ENCODE data around the gene PER1.
A peak's percentile ranks its signal among the peaks of the same experiment; 100 is the strongest.

PER1 gene

DNA sequence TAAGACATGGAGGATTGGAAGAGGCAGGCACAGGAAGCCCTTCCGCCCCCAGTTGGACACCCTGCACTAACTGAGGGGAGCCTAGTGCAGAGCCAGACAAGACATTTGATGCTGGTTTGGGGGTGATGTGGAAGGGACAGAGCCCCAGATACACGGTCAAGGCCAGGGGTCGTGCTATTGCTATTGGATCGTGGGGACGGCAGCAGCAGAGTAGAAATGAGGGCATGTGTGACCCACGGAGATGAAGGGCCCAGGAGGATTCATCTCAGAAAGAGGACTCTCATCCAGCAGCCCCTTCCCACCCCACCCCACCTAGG lies 12.6 kb upstream of the PER1 start:
- no peak for DNase-seq

DNA sequence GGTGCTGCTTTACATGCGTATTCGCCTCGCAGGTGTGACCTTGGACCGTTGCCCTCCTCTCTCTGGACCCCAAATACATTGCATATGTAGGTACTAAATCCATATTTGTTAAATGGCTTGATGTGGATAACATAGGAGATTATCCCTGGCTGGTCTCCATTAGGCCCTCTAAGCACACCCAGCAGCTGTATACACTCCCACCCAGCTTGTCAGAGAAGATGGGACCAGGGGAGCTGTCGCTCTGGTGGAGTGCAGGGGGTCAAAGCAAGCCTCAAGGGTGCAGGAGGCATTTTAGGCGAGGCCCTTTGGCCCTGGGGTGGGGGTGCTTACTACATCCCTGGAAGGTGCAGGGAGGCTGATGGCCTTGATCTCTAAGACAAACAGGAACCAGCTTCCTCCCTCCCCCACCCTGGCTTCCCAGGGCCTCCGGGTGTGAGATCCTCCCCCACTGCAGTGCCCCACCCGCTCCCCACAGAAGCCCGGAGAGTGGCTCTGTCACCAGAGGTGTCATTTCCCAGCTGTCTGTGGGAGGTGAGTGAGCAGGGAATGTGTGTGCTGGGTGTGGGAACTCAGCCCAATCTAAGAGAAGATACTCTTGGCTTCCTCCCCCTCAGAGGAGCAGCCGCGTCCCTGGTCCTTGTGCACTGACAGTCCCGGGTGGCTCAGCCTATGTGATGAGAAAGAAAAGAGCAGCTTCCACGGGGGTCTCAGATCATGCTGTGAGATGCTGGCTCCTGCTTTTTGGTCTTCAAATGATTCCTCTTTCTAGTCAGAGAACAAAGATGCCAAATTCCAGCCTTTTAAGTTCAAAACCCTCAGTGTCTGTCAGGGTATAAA lies 12.0 kb upstream of the PER1 start:
- DNase-seq: no peak

DNA sequence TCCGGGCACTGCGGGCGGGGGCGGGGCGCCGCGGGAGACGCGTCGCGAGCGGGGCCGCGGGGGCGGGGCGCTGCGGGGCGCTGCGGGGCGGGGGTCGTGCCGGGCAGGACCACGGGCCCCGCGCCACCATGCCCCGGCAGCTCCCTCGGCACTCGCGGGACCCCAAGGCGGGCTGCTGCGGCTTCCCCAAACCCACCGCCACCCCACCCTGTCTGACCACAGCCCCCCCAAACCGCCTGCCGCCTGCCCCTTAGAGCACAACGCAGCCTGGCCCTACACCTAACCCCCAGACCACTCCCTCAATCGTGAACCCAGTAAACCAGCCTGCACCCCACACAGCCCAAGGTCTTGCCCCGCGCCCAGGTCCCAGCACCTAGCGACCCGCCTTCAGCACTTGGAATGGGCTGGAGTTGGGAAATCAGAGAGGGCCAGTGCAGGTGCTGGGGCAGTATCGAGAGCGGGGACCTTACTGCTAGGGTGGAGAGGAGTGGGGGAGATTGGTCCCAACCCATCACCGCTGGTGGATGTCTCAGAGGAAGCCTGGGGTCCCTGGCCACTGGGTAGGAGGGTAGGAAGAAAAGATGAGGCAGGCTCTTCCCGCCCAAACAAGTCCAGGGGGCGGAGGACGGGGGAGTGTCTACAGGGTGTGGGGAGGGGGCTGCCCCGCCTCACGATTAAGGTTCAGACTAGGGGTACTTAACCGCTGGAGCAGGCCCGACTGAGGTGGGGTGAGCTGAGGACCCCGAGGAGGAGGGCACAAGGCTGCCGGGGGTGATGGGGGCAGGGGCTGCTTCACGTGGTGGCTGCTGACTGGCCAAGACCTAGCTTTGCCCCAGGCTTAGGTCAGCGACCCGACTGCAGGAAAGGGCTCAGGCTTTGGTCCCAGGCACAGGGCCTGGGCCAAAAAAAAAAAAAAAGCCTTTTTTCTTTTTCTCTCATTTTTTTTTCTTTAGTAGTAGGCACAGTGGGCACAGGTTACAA lies 11.1 kb upstream of the PER1 start:
- DNase-seq: peak; percentile 54

DNA sequence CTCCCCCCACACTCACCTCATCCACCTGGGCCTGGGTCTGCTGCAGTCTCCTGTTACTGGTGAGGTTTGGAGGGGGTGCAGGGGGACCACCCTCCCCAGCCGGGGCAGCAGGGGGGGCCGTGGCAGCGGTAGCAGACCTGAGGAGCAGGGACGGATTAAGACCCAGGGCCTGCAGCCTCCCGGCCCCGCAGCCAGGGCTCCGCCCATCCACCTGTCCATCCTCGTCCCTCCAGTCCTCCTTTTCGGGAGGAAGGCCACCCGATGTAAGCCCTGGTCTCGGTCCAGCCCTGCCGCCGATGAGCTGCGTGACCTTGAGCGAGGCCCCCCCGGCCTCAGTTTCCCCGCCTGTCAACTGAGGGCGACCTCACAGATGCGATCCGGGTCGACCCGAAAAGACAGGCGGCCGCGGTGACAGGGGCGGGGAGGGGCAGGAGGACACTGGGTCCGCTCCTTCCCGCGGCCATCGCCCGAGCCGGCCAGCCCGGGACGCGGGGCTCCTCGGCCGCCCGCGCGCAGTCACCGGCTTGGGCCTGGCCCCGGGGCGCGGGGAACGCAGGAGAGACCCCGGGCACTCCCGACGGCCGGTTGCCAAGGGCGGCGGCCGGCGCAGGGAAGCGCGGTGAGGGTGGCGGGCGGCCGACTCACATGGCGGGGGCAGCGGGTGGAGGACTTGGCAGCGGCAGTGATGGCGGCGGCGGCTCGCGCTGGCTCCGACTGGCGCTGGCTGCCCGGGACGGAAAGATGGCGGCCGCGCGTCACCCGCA lies 10.2 kb upstream of the PER1 start, which contains the start of gene VAMP2:
Gene VAMP2, minus strand, starts transcription at position 716 of the 764 bp plus-strand sequence. Its CDS starts 69 bp downstream, at position 647.
- no peak for DNase-seq

DNA sequence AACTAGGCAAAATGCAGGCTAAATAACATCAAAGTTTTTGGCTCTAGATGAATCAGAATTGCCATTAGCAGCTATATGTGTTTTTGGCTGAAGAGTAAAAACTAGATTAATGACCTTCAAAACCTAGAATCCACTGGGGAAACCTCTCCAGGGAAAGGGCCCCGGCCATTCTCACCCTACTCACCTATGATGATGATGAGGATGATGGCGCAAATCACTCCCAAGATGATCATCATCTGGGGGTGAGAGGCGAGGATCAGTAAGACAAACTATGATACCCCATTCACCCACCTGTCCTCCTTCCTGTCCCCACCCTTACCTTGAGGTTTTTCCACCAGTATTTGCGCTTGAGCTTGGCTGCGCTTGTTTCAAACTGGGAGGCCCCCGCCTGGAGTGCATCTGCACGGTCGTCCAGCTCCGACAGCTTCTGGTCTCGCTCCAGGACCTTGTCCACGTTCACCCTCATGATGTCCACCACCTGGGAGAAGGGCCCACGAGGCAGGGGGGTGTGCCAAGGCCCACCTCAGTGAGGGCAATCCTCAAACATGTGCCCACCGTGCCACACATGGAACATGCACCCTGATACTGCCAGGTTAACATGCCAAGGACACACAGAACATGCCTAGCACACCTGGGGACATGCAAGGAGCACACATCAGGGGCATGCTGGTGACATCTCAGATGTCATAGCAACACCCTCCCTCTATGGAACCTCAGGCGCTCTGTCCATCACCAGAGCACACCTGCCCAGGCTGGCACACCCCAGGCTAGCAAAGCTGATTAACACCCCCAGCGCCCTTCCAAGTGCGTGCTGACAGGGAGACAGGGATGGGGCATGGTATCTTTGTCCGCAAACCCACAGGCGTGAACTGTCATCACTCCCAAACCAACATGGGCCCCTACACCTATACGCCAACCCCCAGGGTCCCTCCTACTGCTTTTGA lies 9.4 kb upstream of the PER1 start:
- DNase-seq: no peak

GRCh38 chr17:8160741-8161221 lies 8.6 kb upstream of the PER1 start:
- no peak for DNase-seq

GRCh38 chr17:8160224-8160577 lies 8.0 kb upstream of the PER1 start:
- DNase-seq: no peak

DNA sequence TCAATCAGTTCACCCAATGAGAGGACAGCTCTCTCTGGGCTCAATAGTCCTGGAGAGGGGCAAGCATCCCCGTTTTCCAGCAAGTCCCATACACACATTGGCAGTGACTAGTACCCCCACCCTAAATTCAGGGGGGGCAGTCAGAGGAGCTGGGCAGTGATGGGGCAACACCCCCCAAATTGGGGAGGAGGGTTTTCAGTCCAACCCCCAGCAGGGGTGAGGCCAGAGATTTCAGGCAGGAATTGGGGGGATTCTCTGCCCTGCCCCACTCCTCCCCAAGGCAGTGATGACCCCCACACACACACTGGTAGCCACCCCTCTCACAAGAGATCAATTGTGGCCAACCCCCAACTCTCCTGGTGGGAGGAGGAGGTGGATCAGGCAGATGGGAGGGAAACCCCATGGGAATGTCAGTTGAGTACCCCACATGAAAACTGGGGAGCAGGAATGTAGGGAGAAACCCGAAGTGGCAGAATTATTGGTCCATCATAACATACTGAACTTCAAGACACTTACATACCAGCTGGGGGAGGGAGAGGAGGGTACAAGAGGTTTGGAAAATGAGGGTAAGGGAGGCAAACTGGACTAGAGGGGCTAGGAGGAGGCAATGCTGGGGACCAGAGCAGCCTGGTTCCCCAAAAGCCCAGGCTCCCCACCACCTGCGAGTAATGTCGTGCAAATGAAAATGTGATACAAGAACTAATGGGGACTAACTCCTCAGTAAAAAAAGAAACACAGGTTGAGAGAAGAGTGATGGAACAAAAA lies 7.4 kb upstream of the PER1 start:
- no peak for DNase-seq

DNA sequence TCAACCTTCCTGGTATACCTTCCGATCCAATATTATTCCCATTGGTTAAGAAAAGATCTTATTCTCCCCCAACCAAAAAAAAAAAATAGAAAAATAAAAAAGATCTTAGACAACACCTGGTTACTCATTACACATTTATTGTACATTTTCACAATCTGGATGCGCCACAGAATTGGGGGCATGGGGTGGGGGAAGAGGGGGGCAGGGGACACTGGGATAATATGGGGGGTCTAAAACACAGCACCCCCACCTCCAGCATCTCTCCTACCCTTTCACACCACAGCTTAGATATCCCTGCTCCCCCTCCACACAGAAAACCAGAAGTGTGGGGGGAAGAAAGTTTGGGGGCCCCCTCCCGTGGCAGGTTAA lies 6.8 kb upstream of the PER1 start:
- no peak for DNase-seq

GRCh38 chr17:8158267-8159031 lies 6.2 kb upstream of the PER1 start:
- peak; percentile 76 for DNase-seq

GRCh38 chr17:8156246-8156992 lies 4.2 kb upstream of the PER1 start:
- DNase-seq: peak; percentile 88

GRCh38 chr17:8155996-8156245 lies 3.7 kb upstream of the PER1 start:
- DNase-seq: no peak

DNA sequence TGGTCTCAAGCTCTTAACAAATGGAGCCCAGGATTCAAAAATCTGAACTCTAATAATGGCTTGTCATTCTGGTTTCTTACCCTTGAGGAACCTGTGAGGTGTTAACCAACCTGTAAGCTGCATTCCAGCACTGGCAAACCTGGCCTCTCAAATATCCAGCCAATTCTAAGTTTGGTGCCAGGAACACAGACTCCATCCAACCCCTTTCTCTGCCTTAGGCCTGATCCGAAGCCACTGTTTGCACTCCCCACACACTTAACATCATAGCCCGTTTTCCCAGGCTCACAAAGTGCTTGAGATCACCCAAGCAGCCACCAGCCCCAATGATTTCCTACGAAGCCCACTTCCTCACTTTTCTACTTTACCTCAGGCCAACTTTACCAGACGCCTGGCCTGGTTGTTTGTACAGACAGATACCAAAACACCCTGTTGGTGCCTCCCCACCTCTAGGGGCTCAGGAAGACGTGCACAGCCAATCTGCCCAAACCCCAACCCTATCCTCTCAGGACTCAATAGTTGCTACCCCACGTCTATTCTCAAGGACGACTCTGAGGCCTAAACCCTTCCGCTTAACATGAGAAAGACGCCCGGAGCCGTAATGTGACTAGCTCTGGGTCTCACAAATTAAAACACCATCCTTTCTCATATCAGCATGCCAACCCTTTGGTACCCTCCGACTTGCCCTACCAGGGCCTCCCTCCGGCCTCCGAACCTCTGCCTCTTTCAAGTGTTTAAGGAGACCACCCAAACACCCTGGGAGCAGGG lies 3.2 kb upstream of the PER1 start:
- DNase-seq: no peak

DNA sequence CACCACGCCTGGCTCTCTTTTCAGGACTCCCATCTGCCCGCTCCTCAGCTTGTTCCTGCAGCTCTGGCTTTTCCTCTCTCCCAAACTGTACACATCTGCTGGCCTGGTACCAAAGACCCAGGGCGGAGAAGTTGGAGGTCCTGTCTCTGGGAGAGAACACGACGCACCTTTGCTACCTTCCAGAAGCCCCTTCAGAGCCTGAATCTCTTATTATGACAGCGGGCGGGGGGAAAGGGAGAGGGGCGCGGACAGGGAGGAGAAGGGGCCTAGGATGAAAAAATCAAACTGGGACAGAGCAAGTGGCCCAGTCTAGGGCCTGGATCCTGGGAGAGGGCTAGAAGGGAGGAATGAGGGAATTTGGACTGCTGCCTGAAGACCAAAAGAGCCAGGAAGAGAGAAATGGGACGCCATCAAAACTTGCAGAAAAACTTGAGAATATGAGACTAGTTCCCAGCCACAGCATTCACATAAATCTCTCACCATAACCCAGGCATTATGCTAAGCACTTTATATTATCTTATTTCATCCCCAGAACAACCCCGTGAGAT lies 2.5 kb upstream of the PER1 start:
- no peak for DNase-seq

DNA sequence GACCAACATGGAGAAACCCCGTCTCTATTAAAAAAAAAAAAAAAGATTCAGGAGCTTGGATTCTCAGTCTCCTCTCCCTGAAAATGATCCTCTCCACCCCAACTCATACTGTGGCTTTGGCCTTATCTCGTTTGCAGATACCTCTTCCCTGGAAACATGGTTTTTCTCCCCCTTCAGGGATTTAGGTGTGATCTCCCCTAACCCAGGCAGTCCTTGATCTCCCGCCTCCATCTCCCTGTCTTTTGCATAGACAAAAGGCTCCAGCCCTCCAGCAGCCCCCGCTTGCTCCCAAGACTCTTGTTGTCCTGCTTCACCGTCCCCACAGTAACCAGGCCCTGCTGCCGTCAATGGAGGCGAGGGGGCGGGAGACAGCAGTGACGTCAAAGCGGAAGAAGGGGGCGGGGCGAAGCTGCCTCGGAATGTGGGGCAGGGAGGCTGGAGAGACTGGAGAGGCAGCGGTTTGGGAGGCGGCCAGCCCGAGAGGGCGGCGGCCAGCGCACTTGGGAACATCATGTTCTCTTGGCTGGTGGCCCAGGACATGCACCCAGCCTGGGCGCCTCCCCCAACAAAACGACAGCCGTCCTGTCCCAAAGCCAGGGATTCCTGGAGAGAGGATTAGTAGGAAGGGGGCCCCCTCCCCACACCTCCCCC lies 1.9 kb upstream of the PER1 start:
- peak; percentile 78 for DNase-seq

DNA sequence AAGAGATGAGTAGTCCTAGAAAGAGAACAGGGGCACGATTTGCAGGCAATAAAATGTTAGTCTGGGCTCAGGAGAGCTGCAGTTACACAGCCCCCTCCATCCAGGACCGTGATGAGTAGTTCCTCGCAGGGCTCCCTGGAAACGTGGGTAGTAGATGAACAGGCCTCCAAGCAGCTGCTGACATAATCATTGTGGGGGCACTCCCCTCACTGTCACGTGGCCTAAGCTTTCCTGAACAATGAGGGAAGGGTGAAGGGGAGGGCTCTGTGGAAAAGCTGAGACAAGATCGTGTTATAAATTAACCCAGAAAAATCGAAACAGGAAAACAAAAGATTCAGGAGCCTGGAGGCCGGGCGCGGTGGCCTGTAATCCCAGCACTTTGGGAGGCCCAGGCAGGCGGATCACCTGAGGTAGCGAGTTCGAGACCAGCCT lies 1.3 kb upstream of the PER1 start:
- DNase-seq: peak; percentile 9

- DNase-seq: no peak
Measured at GRCh38 chr17:8153031-8153451, 837 bp upstream of the PER1 start.

- DNase-seq: no peak
Measured at GRCh38 chr17:8151641-8152111, 528 bp downstream of the PER1 start.

Measured in 8988T (cell line).